Dermis lymphatic vessel endothelial cell (primary cell): ENCODE measurements around the gene RBMY1J. TPM values are rescaled to one million over a fixed set of nuclear protein-coding genes. Genes with fewer than 3 reads are reported as not detected.

Experiments used
- total RNA-seq: library from RNA; depleted of rRNA; stranded (reverse); fragments of >200 nt; gene quantifications from 2 replicates; pipeline ENCODE4 v1.2.1, GENCODE V29; 2014

Gene RBMY1J
- not detected in 2 replicates for total RNA-seq

DNA sequence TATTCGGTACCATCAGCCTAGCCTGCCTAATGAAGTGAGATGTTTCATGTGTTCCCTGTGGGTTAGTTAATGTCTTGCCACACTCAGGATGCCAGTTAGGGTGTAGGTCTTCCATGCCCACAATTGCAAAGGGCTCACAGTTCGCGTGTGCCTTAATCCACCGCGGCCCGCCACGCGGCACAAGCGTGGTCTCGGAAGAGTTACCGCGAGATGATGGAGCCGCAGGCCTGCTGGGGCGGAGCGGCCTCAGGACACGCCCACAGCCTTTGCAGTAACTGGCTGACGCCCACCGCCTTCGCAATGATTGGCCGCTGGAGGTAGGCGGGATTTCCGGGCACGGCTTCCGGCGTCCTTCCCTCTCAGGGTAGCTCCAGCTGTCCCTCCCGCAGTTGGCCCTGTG lies at the start of gene RBMY1J:
Gene RBMY1J (plus strand): TSS at position 301 of the 400 bp plus-strand sequence. CDS start 2,038 bp downstream, outside the sequence.

Other genes with a start within 250 kb of the RBMY1J start
- gene RBMY1F, start 220.5 kb upstream of the RBMY1J start, total RNA-seq = not detected in 2 replicates